ENCODE data around the gene ATP6V0D1.

The ATP6V0D1 gene

DNA sequence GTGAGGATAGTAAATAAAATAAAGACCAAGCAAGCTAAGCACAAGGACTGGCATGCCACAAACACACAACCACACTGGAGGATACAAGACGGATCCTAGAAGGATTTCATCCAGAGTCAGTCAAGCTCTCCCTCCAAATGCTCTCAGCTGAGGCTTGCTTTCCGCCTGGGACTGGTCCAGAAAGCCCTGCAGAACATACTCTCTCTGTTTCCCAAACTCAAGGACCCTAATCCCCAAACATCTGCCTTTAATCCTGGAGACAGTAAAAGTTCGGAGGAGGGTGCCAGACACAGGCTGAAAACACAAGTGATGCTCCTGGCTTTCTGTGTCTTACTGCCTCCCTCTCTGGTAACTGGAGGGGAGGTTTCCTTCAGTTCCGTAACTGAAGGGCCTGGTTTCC lies 55.4 kb downstream of the ATP6V0D1 start:
- POLR2A ChIA-PET, result interaction anchor here (0.7 kb wide), 1 partner anchor 165 kb away, joined by 3 read pairs; no protein-coding TSS in a partner anchor
- CTCF ChIA-PET, result interaction anchor here (0.5 to 6.0 kb wide), 2 partner anchors 39 to 105 kb away, joined by 3 to 50 read pairs; no protein-coding TSS in a partner anchor
- no peak for TF ChIP-seq SP1 (IDR thresholded peaks at IDR 0.05)
- TF ChIP-seq BHLHE40 (IDR thresholded peaks at IDR 0.05; ENCODE audit: borderline replicate concordance), result no peak
- no peak for TF ChIP-seq SUZ12 (IDR thresholded peaks at IDR 0.05)
- TF ChIP-seq FOXK2 (IDR thresholded peaks at IDR 0.05), result no peak
- TF ChIP-seq ARNT (IDR thresholded peaks at IDR 0.05), result no peak
- TF ChIP-seq, protein P1, sequence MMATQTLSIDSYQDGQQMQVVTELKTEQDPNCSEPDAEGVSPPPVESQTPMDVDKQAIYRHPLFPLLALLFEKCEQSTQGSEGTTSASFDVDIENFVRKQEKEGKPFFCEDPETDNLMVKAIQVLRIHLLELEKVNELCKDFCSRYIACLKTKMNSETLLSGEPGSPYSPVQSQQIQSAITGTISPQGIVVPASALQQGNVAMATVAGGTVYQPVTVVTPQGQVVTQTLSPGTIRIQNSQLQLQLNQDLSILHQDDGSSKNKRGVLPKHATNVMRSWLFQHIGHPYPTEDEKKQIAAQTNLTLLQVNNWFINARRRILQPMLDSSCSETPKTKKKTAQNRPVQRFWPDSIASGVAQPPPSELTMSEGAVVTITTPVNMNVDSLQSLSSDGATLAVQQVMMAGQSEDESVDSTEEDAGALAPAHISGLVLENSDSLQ (IDR thresholded peaks at IDR 0.05), result no peak
- no peak for TF ChIP-seq FOXA1 (IDR thresholded peaks at IDR 0.05)
- TF ChIP-seq ELF4 (IDR thresholded peaks at IDR 0.05), result no peak
- no peak for TF ChIP-seq CTBP1 (IDR thresholded peaks at IDR 0.05; ENCODE audit: borderline replicate concordance)
- no peak for DNase-seq (ENCODE audit: extremely low spot score)

DNA sequence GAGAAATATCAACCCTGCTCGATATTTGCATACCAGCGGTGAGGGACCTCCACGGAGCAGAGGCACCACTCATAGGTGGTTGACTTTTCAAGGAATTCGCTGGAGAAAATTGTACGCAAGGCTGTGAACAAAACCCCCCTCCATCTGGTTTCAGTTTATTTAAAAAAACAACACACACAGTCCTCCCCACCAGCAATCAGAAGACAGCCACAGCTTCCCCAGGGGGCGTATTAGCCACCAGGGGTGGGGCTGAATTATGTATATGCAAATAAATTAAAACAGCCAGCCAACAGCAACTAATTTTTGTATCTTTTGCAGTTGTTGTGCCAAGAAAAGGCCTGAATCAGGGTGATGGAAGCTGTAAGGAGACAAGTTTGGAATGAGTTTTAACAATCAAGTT lies 55.9 kb downstream of the ATP6V0D1 start:
- ChIA-PET CTCF (interaction anchor here (0.5 to 6.0 kb wide), 3 partner anchors 40 to 104 kb away, joined by 3 to 50 read pairs (median 4); no protein-coding TSS in a partner anchor), POLR2A (no interaction called here)
- TF ChIP-seq ARNT (IDR thresholded peaks at IDR 0.05) (no peak), NFRKB (IDR thresholded peaks at IDR 0.05) (no peak), FOXK2 (IDR thresholded peaks at IDR 0.05) (no peak), FOXM1 (IDR thresholded peaks at IDR 0.05; ENCODE audit: borderline replicate concordance) (no peak), SUZ12 (IDR thresholded peaks at IDR 0.05) (no peak), FOXA1 (IDR thresholded peaks at IDR 0.05) (no peak), LEF1 (IDR thresholded peaks at IDR 0.05; ENCODE audit: borderline replicate concordance) (no peak), SP1 (IDR thresholded peaks at IDR 0.05) (no peak), ELF4 (IDR thresholded peaks at IDR 0.05) (no peak), ZNF384 (IDR thresholded peaks at IDR 0.05) (no peak), L3MBTL2 (conservative IDR thresholded peaks at IDR 0.05) (no peak), TARDBP (IDR thresholded peaks at IDR 0.05) (no peak), HDGF (IDR thresholded peaks at IDR 0.05; ENCODE audit: borderline replicate concordance) (no peak), CTBP1 (IDR thresholded peaks at IDR 0.05; ENCODE audit: borderline replicate concordance) (no peak), BHLHE40 (IDR thresholded peaks at IDR 0.05; ENCODE audit: borderline replicate concordance) (no peak)
- TF ChIP-seq, protein P1 (IDR thresholded peaks at IDR 0.05), result no peak
- DNase-seq (ENCODE audit: extremely low spot score), result no peak

DNA sequence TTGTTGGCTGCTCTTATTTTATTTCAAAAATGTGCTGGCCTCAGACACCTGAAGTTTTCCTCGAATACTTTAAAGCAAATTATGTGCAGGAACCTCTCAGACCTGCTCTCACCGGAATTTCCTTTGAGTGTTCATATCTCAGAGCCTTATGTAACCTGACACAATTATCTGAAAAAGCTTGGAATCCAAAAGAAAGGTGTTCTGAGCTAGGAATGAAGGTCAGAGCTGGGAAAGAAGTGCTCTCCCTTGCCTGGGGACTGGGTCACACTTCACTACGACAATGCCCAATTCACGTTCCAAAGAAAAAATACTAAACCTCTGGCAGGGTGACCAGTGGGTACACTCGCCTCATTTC lies 56.7 kb downstream of the ATP6V0D1 start:
- no peak for DNase-seq (ENCODE audit: extremely low spot score)
- TF ChIP-seq FOXA1 (IDR thresholded peaks at IDR 0.05) (no peak), ZNF384 (IDR thresholded peaks at IDR 0.05) (no peak), LEF1 (IDR thresholded peaks at IDR 0.05; ENCODE audit: borderline replicate concordance) (no peak), SUZ12 (IDR thresholded peaks at IDR 0.05) (no peak), HDGF (IDR thresholded peaks at IDR 0.05; ENCODE audit: borderline replicate concordance) (no peak), L3MBTL2 (conservative IDR thresholded peaks at IDR 0.05) (no peak), SP1 (IDR thresholded peaks at IDR 0.05) (no peak), ELF4 (IDR thresholded peaks at IDR 0.05) (no peak), NFRKB (IDR thresholded peaks at IDR 0.05) (no peak), ARNT (IDR thresholded peaks at IDR 0.05) (no peak), FOXM1 (IDR thresholded peaks at IDR 0.05; ENCODE audit: borderline replicate concordance) (no peak)
- TF ChIP-seq, protein P1 (IDR thresholded peaks at IDR 0.05), result no peak
- POLR2A ChIA-PET, result no interaction called here
- CTCF ChIA-PET, result interaction anchor here (0.9 to 6.0 kb wide), 2 partner anchors 40 to 51 kb away, joined by 4 to 50 read pairs; no protein-coding TSS in a partner anchor

DNA sequence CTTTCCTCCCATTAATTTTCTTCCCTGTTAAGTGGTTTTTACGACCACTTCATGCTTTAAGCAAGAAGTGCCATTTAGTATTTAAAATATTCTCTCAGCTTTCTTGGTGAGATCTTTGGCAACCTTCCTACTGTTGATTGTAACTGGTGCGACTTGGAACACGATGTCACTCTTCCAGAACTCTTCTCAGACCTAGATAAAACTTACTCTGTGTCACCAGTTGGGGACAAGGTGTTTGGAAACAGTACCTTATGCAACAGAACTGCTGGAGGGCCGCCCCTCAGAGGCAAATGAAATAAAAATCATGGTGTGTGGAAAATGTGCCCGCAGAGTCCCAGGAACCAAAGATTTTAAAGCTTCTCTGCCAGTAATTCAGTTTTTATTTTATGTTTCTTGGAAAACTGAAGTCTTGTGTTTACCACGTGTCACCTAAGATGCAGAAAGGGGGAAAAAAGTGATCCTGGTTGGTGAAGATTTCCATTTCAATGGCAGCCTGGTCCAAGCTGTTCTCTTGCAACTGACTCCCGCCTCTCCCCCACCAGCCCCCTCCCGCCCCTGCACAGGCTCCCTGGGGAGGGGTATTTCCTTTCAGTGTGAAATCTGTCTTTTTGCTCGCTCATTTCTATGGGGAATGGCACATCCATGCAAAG lies 57.2 kb downstream of the ATP6V0D1 start:
- ChIA-PET POLR2A (no interaction called here), CTCF (interaction anchor here (6.0 kb wide), 1 partner anchor 41 kb away, joined by 50 read pairs; no protein-coding TSS in a partner anchor)
- TF ChIP-seq ELF4 (IDR thresholded peaks at IDR 0.05) (no peak), L3MBTL2 (conservative IDR thresholded peaks at IDR 0.05) (no peak), ARNT (IDR thresholded peaks at IDR 0.05) (no peak), SP1 (IDR thresholded peaks at IDR 0.05) (no peak), FOXK2 (IDR thresholded peaks at IDR 0.05) (no peak), HDGF (IDR thresholded peaks at IDR 0.05; ENCODE audit: borderline replicate concordance) (no peak), TARDBP (IDR thresholded peaks at IDR 0.05) (no peak), LEF1 (IDR thresholded peaks at IDR 0.05; ENCODE audit: borderline replicate concordance) (no peak), FOXA1 (IDR thresholded peaks at IDR 0.05) (no peak), FOXM1 (IDR thresholded peaks at IDR 0.05; ENCODE audit: borderline replicate concordance) (no peak), BHLHE40 (IDR thresholded peaks at IDR 0.05; ENCODE audit: borderline replicate concordance) (no peak), ZNF384 (IDR thresholded peaks at IDR 0.05) (no peak), NFRKB (IDR thresholded peaks at IDR 0.05) (no peak), SUZ12 (IDR thresholded peaks at IDR 0.05) (no peak), CTBP1 (IDR thresholded peaks at IDR 0.05; ENCODE audit: borderline replicate concordance) (no peak)
- TF ChIP-seq, protein P1 (IDR thresholded peaks at IDR 0.05), result no peak
- no peak for DNase-seq (ENCODE audit: extremely low spot score)

DNA sequence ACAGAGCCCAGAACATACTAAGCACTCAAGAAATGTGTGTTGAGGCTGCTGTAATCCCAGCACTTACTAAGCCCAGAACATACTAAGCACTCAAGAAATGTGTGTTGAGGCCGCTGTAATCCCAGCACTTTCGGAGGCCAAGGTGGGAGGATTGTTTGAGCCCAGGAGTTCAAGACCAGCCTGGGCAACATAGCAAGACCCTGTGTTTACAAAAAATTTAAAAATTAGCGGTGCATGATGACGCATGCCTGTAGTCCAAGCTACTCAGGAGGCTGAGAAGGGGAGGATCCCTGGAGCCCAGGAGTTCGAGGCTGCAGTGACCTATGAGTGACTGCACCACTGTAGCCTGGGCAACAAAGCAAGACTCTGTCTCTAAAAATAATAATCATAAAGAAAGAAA lies 57.9 kb downstream of the ATP6V0D1 start:
- no peak for DNase-seq (ENCODE audit: extremely low spot score)
- TF ChIP-seq ELF4 (IDR thresholded peaks at IDR 0.05) (no peak), SUZ12 (IDR thresholded peaks at IDR 0.05) (no peak), L3MBTL2 (conservative IDR thresholded peaks at IDR 0.05) (no peak), FOXK2 (IDR thresholded peaks at IDR 0.05) (no peak), SP1 (IDR thresholded peaks at IDR 0.05) (no peak), FOXM1 (IDR thresholded peaks at IDR 0.05; ENCODE audit: borderline replicate concordance) (no peak), NFRKB (IDR thresholded peaks at IDR 0.05) (no peak), ARNT (IDR thresholded peaks at IDR 0.05) (no peak), LEF1 (IDR thresholded peaks at IDR 0.05; ENCODE audit: borderline replicate concordance) (no peak), BHLHE40 (IDR thresholded peaks at IDR 0.05; ENCODE audit: borderline replicate concordance) (no peak), CTBP1 (IDR thresholded peaks at IDR 0.05; ENCODE audit: borderline replicate concordance) (no peak), FOXA1 (IDR thresholded peaks at IDR 0.05) (no peak), ZNF384 (IDR thresholded peaks at IDR 0.05) (no peak), TARDBP (IDR thresholded peaks at IDR 0.05) (no peak), HDGF (IDR thresholded peaks at IDR 0.05; ENCODE audit: borderline replicate concordance) (no peak)
- TF ChIP-seq, protein P1 (IDR thresholded peaks at IDR 0.05), result no peak

More for the DNA sequence above, 57.9 kb downstream of the ATP6V0D1 start:
- ChIA-PET POLR2A (no interaction called here), CTCF (interaction anchor here (1.4 kb wide), 1 partner anchor 34 kb away, joined by 3 read pairs; no protein-coding TSS in a partner anchor)

Data from HEK293T (cell line).